Femur (tissue), 1 donor: ENCODE data around the gene DAPK3.
"Not testable (repeated sequence)": the region's sequence is repeated elsewhere in the genome, so short reads cannot be mapped to it uniquely, and the experiment has no call there.

ENCODE experiments used
- DNase-seq: peaks from one replicate; pipeline ENCODE4 v3.0.0-alpha.2; 2017

DAPK3 gene

GRCh38 chr19:4000798-4001197 is 29.9 kb upstream of the DAPK3 start:
- not testable (repeated sequence) for DNase-seq

DNA sequence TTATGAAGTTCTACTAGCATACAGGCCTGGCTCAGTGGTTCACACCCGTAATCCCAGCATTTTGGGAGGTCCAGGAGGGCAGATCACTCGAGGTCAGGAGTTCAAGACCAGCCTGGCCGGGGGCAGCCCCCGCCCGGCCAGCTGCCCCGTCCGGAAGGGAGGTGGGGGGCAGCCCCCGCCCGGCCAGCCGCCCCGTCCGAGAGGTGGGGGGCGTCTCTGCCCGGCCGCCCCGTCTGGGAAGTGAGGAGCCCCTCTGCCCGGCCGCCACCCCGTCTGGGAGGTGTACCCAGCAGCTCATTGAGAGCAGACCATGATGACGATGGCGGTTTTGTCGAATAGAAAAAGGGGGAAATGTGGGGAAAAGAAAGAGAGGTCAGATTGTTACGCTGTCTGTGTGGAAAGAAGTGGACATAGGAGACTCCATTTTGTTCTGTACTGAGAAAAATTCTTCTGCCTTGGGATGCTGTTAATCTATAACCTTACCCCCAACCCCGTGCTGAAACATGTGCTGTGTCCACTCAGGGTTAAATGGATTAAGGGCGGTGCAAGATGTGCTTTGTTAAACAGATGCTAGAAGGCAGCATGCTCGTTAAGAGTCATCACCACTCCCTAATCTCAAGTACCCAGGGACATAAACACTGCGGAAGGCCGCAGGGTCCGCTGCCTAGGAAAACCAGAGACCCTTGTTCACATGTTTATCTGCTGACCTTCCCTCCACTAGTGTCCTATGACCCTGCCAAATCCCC is 27.9 kb upstream of the DAPK3 start:
- not testable (repeated sequence) for DNase-seq

DNA sequence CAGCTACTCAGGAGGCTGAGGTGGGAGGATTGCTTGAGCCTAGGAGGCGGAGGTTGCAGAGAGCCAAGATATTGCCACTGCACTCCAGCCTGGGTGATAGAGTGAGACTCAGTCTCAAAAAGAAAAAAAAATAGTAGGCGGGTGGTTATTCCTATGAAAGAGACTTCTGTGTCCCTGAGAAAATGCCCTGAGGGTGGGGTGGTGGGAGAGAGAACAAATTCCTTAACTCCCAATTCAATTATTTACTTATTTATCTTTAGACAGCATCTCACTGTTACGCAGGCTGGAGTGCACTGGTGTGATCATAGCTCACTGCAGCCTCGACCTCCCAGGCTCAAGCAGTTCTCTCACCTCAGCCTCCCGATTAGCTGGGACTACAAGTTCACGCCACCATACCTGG is 24.7 kb upstream of the DAPK3 start:
- no peak for DNase-seq

DNA sequence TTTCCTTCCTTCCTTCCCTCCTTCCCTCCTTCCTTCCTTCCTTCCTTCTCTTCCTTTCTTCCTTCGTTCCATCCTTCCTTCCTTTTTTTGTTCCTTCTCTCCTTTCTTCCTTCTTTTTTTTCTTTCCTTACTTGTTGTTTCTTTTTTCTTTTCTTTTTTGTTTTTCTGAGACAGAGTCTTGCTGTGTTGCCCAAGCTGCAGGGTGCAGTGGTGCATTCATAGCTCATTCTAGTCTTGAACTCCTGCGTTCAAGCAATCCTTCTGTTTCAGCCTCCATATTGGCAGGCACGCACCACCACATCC is 19.9 kb upstream of the DAPK3 start:
- DNase-seq, result no peak

DNA sequence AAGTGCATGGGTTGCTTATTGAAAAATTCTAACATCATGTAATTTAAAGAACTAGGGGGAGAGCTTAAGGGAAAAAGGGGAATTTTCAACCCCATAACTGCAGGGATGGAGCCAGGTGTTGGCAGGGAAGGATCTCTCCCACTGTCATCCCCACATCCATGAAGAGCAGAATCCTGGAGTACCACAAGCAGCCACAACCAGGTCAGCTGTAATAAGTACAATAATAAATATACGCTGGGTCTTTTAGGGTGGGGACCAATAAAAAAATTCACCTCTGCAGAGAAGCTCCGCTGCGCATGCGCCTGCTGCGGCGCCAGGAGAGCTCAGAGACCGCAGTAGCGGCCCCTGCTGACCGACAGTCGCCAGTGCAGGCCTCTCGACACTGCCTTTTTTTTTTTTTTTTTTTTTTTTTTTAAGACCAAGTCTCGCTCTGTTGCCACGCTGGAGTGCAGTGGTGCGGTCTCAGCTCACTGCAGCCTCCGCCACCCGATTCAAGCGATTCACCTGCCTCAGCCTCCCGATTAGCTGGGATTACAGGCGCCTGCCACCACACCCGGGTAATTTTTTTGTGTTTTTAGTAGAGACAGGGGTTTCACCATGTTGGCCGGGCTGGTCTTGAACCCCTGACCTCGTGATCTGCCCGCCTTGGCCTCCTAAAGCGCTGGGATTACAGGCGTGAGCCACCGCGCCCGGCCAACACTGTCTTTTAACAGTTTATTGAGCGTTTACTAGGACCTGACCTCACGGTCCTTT is 16.9 kb upstream of the DAPK3 start:
- peak; percentile 92 for DNase-seq

- DNase-seq, result peak; percentile 22
These were observed 15.6 kb upstream of the DAPK3 start for GRCh38 chr19:3986260-3987041.

DNA sequence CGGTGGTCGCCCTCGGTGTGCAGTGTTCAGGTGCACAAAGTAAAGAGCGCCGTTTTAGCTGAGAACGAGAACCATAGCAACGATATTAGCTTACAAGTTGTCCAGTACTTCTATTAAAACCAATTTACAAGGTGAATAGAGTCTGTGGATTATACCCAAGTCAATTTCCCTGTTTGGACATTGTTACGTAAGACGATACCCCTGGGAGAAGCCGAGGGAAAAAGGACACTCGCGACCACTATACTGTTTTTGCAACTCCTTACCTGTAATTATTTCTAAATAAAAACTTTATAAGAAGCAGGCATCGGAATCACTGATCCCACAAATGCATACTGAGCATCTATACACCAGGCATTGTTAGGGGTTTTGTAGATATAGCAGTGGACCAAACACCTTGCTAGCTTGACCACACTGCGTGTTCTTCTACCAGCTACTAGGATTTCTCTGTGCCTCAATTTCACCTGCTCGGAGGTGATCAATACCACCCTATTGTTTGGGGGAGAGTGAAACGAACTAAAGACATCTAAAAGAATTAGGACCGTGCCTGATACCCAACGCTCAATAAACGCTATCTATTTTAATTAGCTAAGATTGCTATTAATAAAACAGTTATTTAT is 14.9 kb upstream of the DAPK3 start:
- no peak for DNase-seq

DNA sequence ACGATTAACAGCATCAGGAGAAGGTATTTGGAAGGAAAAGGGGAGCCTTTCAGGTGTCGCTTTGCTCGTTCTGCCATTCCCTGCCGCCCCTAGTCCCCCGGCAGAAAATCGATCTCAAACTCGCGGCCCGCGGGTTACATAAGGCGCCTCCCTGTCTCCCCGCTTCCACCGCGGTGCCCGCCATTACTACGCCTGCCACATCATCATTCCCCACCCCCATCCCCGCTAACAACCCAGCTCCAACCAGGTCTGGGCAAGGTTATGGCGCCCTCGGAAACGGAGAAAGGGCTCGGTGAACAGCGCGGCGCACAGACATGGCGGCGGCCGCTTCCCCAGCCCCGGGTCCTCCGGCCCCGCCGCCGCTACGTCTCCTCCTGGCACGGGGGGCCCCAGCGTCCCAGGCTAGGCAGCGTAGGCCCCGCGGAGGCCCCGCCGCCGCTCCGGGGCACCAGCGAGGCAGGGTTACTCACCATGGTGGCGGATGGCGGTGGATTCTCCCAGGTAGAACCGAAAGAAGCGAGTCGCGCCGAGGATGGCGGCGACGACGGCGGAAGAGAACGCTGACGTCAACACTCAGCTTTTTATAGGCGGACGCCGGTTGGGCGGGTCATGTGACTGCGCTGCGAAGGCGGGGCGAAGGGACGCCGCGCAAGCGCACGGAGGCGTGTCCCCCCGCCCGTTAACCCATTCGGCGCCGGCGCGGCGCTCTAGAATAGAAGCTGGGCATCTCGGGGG is 14.2 kb upstream of the DAPK3 start, which contains the start of gene EEF2:
EEF2 (minus strand) TSS at position 556 of the 735 bp plus-strand sequence; CDS start at position 473, 83 bp downstream.
- DNase-seq, result peak; percentile 94

GRCh38 chr19:3984584-3984907 is 13.6 kb upstream of the DAPK3 start:
- no peak for DNase-seq

DNA sequence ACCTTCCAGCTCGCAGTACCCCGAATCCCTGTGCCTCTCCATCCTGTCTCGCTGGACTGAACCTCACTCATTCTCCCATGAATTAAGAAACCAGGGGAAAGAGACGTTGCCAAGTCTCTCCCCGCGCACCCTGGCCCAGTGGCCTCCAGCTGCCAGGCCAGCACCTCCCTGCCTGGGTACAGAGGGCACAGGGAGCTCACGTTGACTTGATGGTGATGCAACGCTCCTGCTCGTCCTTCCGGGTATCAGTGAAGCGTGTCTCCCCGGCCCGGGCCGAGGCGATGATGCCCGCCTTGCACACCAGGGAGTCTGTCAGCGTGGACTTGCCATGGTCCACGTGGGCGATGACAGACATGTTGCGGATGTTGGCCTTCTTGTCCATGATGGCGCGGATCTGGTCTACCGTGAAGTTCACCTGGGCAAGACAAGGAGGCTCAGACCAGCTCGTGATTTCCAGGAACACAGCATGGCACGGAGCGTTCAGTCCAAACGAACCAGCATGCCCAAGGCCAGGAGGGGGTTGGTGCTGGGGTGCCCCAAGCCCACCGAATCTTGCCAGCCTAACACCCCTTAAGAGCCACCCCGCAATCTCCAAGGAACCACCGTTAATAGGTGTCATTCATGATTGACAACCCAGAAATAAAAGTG is 13.2 kb upstream of the DAPK3 start:
- no peak for DNase-seq

- DNase-seq, result no peak
These were observed 12.6 kb upstream of the DAPK3 start for GRCh38 chr19:3983542-3983914.

DNA sequence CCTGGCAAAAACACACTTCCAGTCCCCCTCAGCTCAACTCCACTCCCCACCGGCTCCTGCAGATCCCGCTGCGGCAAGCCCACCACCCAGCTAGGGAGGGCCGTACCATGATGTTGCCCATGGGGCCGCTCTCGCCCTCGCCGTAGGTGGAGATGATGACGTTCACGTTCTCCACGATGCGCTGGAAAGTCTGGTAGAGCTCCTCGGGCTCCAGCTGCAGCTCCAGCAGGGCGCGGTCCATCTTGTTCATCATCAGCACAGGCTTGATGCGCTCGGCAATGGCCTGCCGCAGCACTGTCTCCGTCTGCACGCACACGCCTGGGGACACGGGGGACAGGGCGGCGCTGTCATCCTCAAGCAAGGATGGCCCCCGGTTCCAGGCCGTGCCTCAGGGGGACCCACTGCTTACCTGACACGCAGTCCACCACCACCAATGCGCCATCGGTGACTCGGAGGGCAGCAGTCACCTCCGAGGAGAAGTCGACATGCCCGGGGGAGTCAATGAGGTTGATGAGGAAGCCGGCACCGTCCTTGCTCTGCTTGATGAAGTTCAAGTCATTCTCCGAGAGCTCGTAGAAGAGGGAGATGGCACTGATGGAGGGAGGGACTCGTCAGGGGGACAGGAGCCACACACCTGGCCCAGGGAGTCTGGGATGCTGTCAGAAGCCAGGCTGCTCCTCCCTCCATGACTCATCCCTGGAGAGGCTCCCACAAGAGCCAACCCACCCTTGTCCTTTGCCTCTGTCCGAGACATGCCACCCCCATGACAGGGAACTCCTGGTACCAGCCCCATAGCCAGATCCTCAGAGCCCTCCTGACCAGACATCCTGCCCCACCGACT is 12.0 kb upstream of the DAPK3 start:
- DNase-seq, result peak; percentile 24

- peak; percentile 32 for DNase-seq
These were observed 11.1 kb upstream of the DAPK3 start for GRCh38 chr19:3981736-3982681.

DNA sequence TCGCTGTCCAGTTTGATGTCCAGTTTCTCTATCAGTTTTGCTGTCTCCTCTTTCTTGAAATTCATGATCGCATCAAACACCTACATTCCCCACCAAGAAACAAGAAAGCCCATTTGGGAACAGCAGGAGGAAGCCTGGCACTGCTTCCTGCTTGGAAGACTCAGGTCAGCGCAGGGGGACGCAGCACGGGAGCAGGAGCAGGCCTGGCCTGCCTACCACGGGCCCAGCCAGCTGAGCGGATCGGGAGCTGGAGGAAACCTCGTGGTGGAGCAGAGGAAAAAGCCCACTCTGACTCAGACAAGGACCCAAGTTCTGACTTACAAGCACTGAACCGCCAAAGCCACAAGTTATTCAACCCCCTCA is 10.5 kb upstream of the DAPK3 start:
- DNase-seq, result no peak

DNA sequence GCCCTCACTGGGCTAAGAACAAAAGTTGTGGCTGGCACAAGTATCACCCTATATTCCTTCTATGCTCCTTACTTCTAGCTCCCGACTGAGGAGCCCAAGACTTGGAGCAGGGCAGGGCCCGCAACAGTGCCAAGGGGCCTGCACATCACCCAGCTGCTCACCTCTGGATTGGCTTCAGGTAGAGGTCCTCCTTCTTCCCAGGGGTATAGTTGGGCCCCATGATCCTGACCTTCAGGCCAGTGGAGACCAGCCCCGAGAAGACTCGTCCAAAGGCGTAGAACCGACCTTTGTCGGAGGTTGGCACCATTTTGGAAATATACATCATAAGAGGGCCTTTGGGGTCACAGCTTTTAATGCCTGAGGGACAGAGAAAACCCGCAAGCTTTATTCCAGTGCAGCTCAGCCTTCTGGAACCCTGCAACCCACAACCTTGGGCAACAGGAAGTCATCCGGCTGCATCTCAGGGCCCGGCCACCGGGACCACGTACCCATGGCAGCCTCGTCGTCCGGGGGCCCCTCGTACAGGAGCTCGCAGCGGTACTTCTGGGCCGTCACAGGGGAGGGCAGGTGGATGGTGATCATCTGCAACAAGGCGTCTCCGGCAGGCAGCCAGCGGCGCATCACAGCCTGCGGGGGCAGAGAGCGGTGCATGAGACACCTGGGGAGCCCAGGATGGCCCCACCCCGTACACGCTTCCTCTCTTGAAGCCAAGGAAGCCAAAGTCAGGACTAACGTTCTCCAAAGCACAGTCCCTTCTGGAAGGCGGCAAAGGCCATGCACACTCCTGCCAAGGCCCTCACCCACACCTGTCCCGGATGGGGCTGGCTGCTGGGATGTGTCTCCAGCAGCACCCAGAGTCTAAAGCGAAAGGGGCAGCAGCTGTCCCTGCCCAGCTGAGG is 9.7 kb upstream of the DAPK3 start:
- peak; percentile 13 for DNase-seq

DNA sequence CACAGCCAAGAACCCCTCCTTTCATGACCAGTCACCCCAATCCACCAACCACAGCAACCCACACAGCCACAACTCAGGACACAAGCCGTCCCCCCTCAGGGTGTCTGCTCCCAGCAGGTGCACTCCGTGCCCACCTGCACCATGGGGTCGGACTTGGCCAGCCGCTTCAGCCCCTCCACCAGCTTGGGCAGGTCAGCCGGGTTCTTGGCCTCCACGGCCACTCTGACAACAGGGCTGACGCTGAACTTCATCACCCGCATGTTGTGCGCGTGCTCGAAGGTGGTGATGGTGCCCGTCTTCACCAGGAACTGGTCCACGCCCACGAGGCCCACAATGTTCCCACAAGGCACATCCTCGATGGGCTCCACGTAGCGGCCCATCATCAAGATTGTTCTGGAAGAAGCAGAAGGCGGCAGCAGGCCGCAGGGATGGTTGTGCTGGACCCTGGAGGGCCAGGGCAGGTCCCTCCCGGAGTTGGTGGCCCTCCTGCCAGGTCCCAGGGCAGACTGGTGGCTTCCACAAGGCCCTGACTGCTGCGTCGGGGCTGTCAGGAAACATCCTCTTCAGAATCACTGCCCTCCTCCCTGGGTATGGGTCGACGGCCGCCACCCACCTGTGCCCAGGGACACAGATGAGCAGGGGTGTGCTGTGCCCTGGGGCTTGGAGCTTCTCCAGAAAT is 8.9 kb upstream of the DAPK3 start:
- DNase-seq, result no peak

GRCh38 chr19:3979289-3979673 is 8.4 kb upstream of the DAPK3 start:
- peak; percentile 21 for DNase-seq

GRCh38 chr19:3978145-3978544 is 7.2 kb upstream of the DAPK3 start:
- peak; percentile 16 for DNase-seq
